Neural progenitor cell (in vitro differentiated cells): ENCODE measurements around the gene NCAM1. TPM values are rescaled to one million over a fixed set of nuclear protein-coding genes. Genes with fewer than 3 reads are reported as not detected.
A peak's percentile ranks its signal among the peaks of the same experiment; 100 is the strongest.

Source experiments
- DNase-seq: peaks from one replicate; pipeline ENCODE4 v3.0.0-alpha.2; 2016; ENCODE audit warnings: low spot score
- H2AFZ ChIP-seq: fragments of 200-600 bp; sonication (generic); replicated peaks from 2 replicates; pipeline ENCODE4 v1.6.1; 2016; ENCODE audit warnings: antibody characterized with exemption
- H3F3A ChIP-seq: fragments of 200-600 bp; sonication (generic); 2 replicates; pipeline ENCODE4 v1.6.1; 2016; ENCODE audit warnings: antibody characterized with exemption, low read depth
- H3K27ac ChIP-seq: fragments of 200-600 bp; sonication (generic); 2 replicates; pipeline ENCODE4 v1.5.1; 2016; ENCODE audit warnings: mild to moderate bottlenecking
- H3K27me3 ChIP-seq: fragments of 200-600 bp; sonication (generic); 2 replicates; pipeline ENCODE4 v1.6.1; 2016; ENCODE audit warnings: mild to moderate bottlenecking, moderate library complexity
- H3K36me3 ChIP-seq: fragments of 200-600 bp; sonication (generic); 2 replicates; pipeline ENCODE4 v1.5.1; 2016
- H3K4me1 ChIP-seq: fragments of 200-600 bp; sonication (generic); 2 replicates; pipeline ENCODE4 v1.6.1; 2016; ENCODE audit warnings: mixed run types
- H3K4me2 ChIP-seq: fragments of 200-600 bp; sonication (generic); 2 replicates; pipeline ENCODE4 v1.6.1; 2016
- H3K4me3 ChIP-seq: fragments of 200-600 bp; sonication (generic); 2 replicates; pipeline ENCODE4 v1.5.1; 2016
- H3K79me2 ChIP-seq: fragments of 200-600 bp; sonication (generic); 2 replicates; pipeline ENCODE4 v1.6.1; 2016; ENCODE audit warnings: low read depth
- H3K9ac ChIP-seq: fragments of 200-600 bp; sonication (generic); 2 replicates; pipeline ENCODE4 v1.6.1; 2016
- H3K9me3 ChIP-seq: fragments of 200-600 bp; sonication (generic); 2 replicates; pipeline ENCODE4 v1.5.1; 2016; ENCODE audit warnings: low read depth
- H4K20me1 ChIP-seq: fragments of 200-600 bp; sonication (generic); 2 replicates; pipeline ENCODE4 v1.6.1; 2016; ENCODE audit warnings: low read depth
- H3K27ac Mint-ChIP-seq: 3 replicates; pipeline ENCODE4 v1.8.0; 2021; ENCODE audit warnings: mixed read lengths
- H3K27me3 Mint-ChIP-seq: 2 replicates; pipeline ENCODE4 v1.8.0; 2022; ENCODE audit warnings: low read depth, mild to moderate bottlenecking, inconsistent platforms, moderate library complexity, mixed read lengths; ENCODE audit not compliant: insufficient read depth
- H3K36me3 Mint-ChIP-seq: 3 replicates; pipeline ENCODE4 v1.8.0; 2021; ENCODE audit warnings: mixed read lengths
- H3K4me1 Mint-ChIP-seq: 3 replicates; pipeline ENCODE4 v1.8.0; 2021; ENCODE audit warnings: mixed read lengths
- H3K4me3 Mint-ChIP-seq: 3 replicates; pipeline ENCODE4 v1.8.0; 2021; ENCODE audit warnings: mild to moderate bottlenecking, moderate library complexity, mixed read lengths
- H3K9me3 Mint-ChIP-seq: 3 replicates; pipeline ENCODE4 v1.8.0; 2020; ENCODE audit warnings: mixed read lengths
- EZH2 ChIP-seq: fragments of 200-600 bp; sonication (generic); IDR thresholded peaks from 2 replicates; pipeline ENCODE4 v1.6.1; 2017; ENCODE audit warnings: antibody characterized with exemption, mild to moderate bottlenecking, moderate library complexity
- EZH2phosphoT487 ChIP-seq: fragments of 200-600 bp; sonication (generic); IDR thresholded peaks from 2 replicates; pipeline ENCODE4 v1.6.1; 2017; ENCODE audit warnings: antibody characterized with exemption
- total RNA-seq: library from RNA; depleted of rRNA; stranded (reverse); fragments of >200 nt; gene quantifications from 2 replicates; pipeline ENCODE4 v1.2.3, GENCODE V29; 2015; ENCODE audit warnings: low replicate concordance
- TF ChIP-seq, protein P1 (sequence below): fragments of 200-600 bp; sonication (generic); IDR thresholded peaks from 2 replicates; pipeline ENCODE4 v1.5.1; 2017; ENCODE audit warnings: antibody characterized with exemption, mild to moderate bottlenecking

Gene NCAM1
- total RNA-seq, 1 donor from 2014 or later: 17.5 TPM

- no peak overlapping the region for H3K4me3 Mint-ChIP-seq
- Histone ChIP-seq H4K20me1 (no peaks in the 10 kb centered on the region), H2AFZ (no peak overlapping the region), H3K36me3 (no peaks in the 10 kb centered on the region), H3K4me2 (no peak overlapping the region), H3K4me1 (peaks cover 24% of the 10 kb centered on the region), H3K27me3 (no peaks in the 10 kb centered on the region), H3F3A (no peaks in the 10 kb centered on the region), H3K9me3 (no peaks in the 10 kb centered on the region), H3K9ac (no peak overlapping the region), H3K79me2 (no peaks in the 10 kb centered on the region), H3K27ac (no peak overlapping the region), H3K4me3 (no peak overlapping the region)
- no peak overlapping the region for H3K27ac Mint-ChIP-seq
- no peak for TF ChIP-seq EZH2phosphoT487
- TF ChIP-seq, protein P1, sequence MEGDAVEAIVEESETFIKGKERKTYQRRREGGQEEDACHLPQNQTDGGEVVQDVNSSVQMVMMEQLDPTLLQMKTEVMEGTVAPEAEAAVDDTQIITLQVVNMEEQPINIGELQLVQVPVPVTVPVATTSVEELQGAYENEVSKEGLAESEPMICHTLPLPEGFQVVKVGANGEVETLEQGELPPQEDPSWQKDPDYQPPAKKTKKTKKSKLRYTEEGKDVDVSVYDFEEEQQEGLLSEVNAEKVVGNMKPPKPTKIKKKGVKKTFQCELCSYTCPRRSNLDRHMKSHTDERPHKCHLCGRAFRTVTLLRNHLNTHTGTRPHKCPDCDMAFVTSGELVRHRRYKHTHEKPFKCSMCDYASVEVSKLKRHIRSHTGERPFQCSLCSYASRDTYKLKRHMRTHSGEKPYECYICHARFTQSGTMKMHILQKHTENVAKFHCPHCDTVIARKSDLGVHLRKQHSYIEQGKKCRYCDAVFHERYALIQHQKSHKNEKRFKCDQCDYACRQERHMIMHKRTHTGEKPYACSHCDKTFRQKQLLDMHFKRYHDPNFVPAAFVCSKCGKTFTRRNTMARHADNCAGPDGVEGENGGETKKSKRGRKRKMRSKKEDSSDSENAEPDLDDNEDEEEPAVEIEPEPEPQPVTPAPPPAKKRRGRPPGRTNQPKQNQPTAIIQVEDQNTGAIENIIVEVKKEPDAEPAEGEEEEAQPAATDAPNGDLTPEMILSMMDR: peak; percentile 10
- no peak for DNase-seq
- peaks cover 7% of the 10 kb centered on the region for H3K4me1 Mint-ChIP-seq
- H3K27me3 Mint-ChIP-seq: peaks cover 2% of the 10 kb centered on the region
- H3K36me3 Mint-ChIP-seq: no peaks in the 10 kb centered on the region
- no peaks in the 10 kb centered on the region for H3K9me3 Mint-ChIP-seq
Observed at GRCh38 chr11:113278925-113279324, 317.7 kb downstream of the NCAM1 start.

DNA sequence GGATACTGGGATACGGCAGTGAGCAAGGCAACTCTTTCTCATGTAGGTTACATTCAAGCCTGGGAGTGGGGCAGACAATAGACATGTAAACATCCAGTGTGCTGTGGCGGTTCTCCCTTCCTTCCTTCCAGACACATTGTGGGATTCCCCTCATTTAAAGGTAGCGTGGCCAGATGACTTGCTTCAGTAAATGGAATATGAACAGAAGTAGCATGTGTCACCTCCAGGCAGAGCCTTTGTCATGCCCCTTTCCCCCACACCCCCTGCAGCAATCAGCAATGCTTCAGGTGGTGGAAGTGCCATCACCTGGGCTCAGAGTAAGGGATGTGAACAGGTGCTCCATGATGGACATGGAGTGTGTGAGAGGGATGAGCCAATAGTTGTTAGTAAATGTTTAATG is 318.4 kb downstream of the NCAM1 start:
- no peaks in the 10 kb centered on the region for H3K36me3 Mint-ChIP-seq
- peaks cover 5% of the 10 kb centered on the region for H3K4me1 Mint-ChIP-seq
- TF ChIP-seq EZH2 (no peak), EZH2phosphoT487 (no peak)
- TF ChIP-seq, protein P1: no peak
- Histone ChIP-seq H3K79me2 (no peaks in the 10 kb centered on the region), H3K4me2 (no peak overlapping the region), H4K20me1 (no peaks in the 10 kb centered on the region), H2AFZ (no peak overlapping the region), H3K27ac (no peak overlapping the region), H3K9me3 (no peaks in the 10 kb centered on the region), H3K36me3 (no peaks in the 10 kb centered on the region), H3K9ac (no peak overlapping the region), H3K4me1 (peaks cover 17% of the 10 kb centered on the region), H3K4me3 (no peak overlapping the region), H3F3A (no peaks in the 10 kb centered on the region), H3K27me3 (no peaks in the 10 kb centered on the region)
- no peak overlapping the region for H3K27ac Mint-ChIP-seq
- peaks cover 2% of the 10 kb centered on the region for H3K27me3 Mint-ChIP-seq
- H3K9me3 Mint-ChIP-seq: no peaks in the 10 kb centered on the region
- no peak overlapping the region for H3K4me3 Mint-ChIP-seq
- DNase-seq: no peak

- Histone ChIP-seq H3K27me3 (no peaks in the 10 kb centered on the region), H3K36me3 (no peaks in the 10 kb centered on the region), H3K27ac (no peak overlapping the region), H3K9ac (no peak overlapping the region), H3F3A (no peaks in the 10 kb centered on the region), H3K4me2 (no peak overlapping the region), H3K79me2 (no peaks in the 10 kb centered on the region), H3K4me1 (peaks cover 6% of the 10 kb centered on the region), H3K4me3 (no peak overlapping the region), H3K9me3 (no peaks in the 10 kb centered on the region), H2AFZ (no peak overlapping the region), H4K20me1 (no peaks in the 10 kb centered on the region)
- no peak for DNase-seq
- peaks cover 2% of the 10 kb centered on the region for H3K27me3 Mint-ChIP-seq
- H3K4me3 Mint-ChIP-seq: no peak overlapping the region
- TF ChIP-seq EZH2phosphoT487 (no peak), EZH2 (no peak)
- TF ChIP-seq, protein P1: no peak
- peaks cover 4% of the 10 kb centered on the region for H3K4me1 Mint-ChIP-seq
- no peaks in the 10 kb centered on the region for H3K36me3 Mint-ChIP-seq
- H3K27ac Mint-ChIP-seq: no peak overlapping the region
- H3K9me3 Mint-ChIP-seq: no peaks in the 10 kb centered on the region
Observed at GRCh38 chr11:113281052-113281725, 320.0 kb downstream of the NCAM1 start.
